ENCODE measurements around the gene ITGB7. TPM values are rescaled to one million over a fixed set of nuclear protein-coding genes. Genes with fewer than 3 reads are reported as not detected.

The ITGB7 gene
- total RNA-seq, 1 donor from 2014 or later, result 1.3 TPM

DNA sequence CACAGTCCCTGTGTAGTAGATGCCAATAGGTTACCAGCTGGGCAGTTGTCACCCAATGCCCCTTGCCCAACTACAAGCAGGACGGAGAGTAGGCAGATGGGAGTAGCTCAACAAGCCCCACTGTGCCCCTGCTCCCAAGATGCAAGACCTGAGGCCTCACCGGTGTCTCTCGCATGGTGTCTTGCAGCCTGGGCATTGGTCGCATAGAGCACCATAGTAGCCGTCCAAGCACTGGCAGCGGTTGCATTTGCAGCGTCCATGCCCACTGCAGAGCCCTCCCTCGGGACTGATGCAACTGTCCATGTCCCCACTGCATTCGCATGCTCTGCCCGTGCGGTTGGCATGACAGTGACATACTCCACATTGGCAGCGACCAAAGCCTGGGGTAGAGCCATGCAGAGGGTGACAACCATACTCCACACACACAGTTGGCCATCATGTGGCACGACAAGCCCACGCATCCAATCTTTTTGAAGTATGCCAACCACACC lies 14.5 kb downstream of the ITGB7 start:
- H4K20me1 ChIP-seq (ENCODE audit: insufficient read depth, low read length), result peaks cover 4% of the 10 kb centered on the region
- no peak overlapping the region for H3K27ac Mint-ChIP-seq (ENCODE audit: unreplicated experiment)
- peaks cover 30% of the 10 kb centered on the region for H3K27me3 Mint-ChIP-seq (ENCODE audit: low read depth, unreplicated experiment)
- no peaks in the 10 kb centered on the region for H3K9me3 ChIP-seq (ENCODE audit: insufficient read depth, low read depth, low read length)
- H3K79me2 ChIP-seq (ENCODE audit: insufficient read depth, low read length), result no peaks in the 10 kb centered on the region
- H3K4me1 ChIP-seq (ENCODE audit: insufficient read depth, low read length), result no peaks in the 10 kb centered on the region
- H3K4me1 Mint-ChIP-seq (ENCODE audit: low read depth, unreplicated experiment), result peaks cover 7% of the 10 kb centered on the region
- H3K27me3 ChIP-seq (ENCODE audit: insufficient read depth, low read length), result no peaks in the 10 kb centered on the region
- no peak for TF ChIP-seq EZH2 (IDR thresholded peaks at IDR 0.05; ENCODE audit: insufficient read depth, low read length)
- TF ChIP-seq, protein P1, sequence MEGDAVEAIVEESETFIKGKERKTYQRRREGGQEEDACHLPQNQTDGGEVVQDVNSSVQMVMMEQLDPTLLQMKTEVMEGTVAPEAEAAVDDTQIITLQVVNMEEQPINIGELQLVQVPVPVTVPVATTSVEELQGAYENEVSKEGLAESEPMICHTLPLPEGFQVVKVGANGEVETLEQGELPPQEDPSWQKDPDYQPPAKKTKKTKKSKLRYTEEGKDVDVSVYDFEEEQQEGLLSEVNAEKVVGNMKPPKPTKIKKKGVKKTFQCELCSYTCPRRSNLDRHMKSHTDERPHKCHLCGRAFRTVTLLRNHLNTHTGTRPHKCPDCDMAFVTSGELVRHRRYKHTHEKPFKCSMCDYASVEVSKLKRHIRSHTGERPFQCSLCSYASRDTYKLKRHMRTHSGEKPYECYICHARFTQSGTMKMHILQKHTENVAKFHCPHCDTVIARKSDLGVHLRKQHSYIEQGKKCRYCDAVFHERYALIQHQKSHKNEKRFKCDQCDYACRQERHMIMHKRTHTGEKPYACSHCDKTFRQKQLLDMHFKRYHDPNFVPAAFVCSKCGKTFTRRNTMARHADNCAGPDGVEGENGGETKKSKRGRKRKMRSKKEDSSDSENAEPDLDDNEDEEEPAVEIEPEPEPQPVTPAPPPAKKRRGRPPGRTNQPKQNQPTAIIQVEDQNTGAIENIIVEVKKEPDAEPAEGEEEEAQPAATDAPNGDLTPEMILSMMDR (IDR thresholded peaks at IDR 0.05; ENCODE audit: insufficient read depth, low read depth, low read length), result no peak
- no peak overlapping the region for H3K27ac ChIP-seq (ENCODE audit: low read depth, low read length)
- H3K36me3 ChIP-seq (ENCODE audit: insufficient read depth, low read length), result peaks cover 6% of the 10 kb centered on the region
- no peak overlapping the region for H3K9ac ChIP-seq (ENCODE audit: low read length)
- H3K9me3 Mint-ChIP-seq (ENCODE audit: unreplicated experiment), result no peaks in the 10 kb centered on the region
- H3K4me2 ChIP-seq (ENCODE audit: low read length), result no peak overlapping the region
- peaks cover 11% of the 10 kb centered on the region for H3K36me3 Mint-ChIP-seq (ENCODE audit: low read depth, unreplicated experiment)
- no peak overlapping the region for H3K4me3 ChIP-seq (ENCODE audit: insufficient read depth, low read depth, low read length)
- DNase-seq (ENCODE audit: low read depth), result no peak
- H2AFZ ChIP-seq (ENCODE audit: low read depth, low read length), result no peak overlapping the region
- no peak for FAIRE-seq
- no peak overlapping the region for H3K4me3 Mint-ChIP-seq (ENCODE audit: unreplicated experiment)

- Histone ChIP-seq H3K4me2 (ENCODE audit: low read length) (no peak overlapping the region), H2AFZ (ENCODE audit: low read depth, low read length) (no peak overlapping the region), H3K9ac (ENCODE audit: low read length) (no peak overlapping the region), H3K4me1 (ENCODE audit: insufficient read depth, low read length) (no peaks in the 10 kb centered on the region), H3K4me3 (ENCODE audit: insufficient read depth, low read depth, low read length) (no peak overlapping the region), H4K20me1 (ENCODE audit: insufficient read depth, low read length) (peaks cover 4% of the 10 kb centered on the region), H3K27ac (ENCODE audit: low read depth, low read length) (no peak overlapping the region), H3K27me3 (ENCODE audit: insufficient read depth, low read length) (no peaks in the 10 kb centered on the region), H3K79me2 (ENCODE audit: insufficient read depth, low read length) (no peaks in the 10 kb centered on the region), H3K9me3 (ENCODE audit: insufficient read depth, low read depth, low read length) (no peaks in the 10 kb centered on the region), H3K36me3 (ENCODE audit: insufficient read depth, low read length) (peaks cover 10% of the 10 kb centered on the region)
- FAIRE-seq (no peak), DNase-seq (ENCODE audit: low read depth) (no peak)
- H3K4me3 Mint-ChIP-seq (ENCODE audit: unreplicated experiment), result no peak overlapping the region
- TF ChIP-seq EZH2 (IDR thresholded peaks at IDR 0.05; ENCODE audit: insufficient read depth, low read length), result no peak
- TF ChIP-seq, protein P1 (IDR thresholded peaks at IDR 0.05; ENCODE audit: insufficient read depth, low read depth, low read length), result no peak
- no peaks in the 10 kb centered on the region for H3K9me3 Mint-ChIP-seq (ENCODE audit: unreplicated experiment)
- peaks cover 16% of the 10 kb centered on the region for H3K36me3 Mint-ChIP-seq (ENCODE audit: low read depth, unreplicated experiment)
- peaks cover 7% of the 10 kb centered on the region for H3K4me1 Mint-ChIP-seq (ENCODE audit: low read depth, unreplicated experiment)
- peaks cover 26% of the 10 kb centered on the region for H3K27me3 Mint-ChIP-seq (ENCODE audit: low read depth, unreplicated experiment)
- no peak overlapping the region for H3K27ac Mint-ChIP-seq (ENCODE audit: unreplicated experiment)
These were observed 15.0 kb downstream of the ITGB7 start for GRCh38 chr12:53191885-53192530.

Data from astrocyte (in vitro differentiated cells and primary cell).